KMS-11 (cell line): ENCODE data around the gene GPATCH1.

ENCODE experiments used
- H2AFZ ChIP-seq: fragments of 200-600 bp; sonication (generic); 2 replicates; pipeline ENCODE4 v1.6.1; 2016; ENCODE audit warnings: antibody characterized with exemption, mixed run types, low read depth
- H3K27ac ChIP-seq: fragments of 200-600 bp; sonication (generic); 2 replicates; pipeline ENCODE4 v1.6.1; 2016; ENCODE audit warnings: mild to moderate bottlenecking, mixed run types
- H3K27me3 ChIP-seq: fragments of 200-600 bp; sonication (generic); 2 replicates; pipeline ENCODE4 v1.6.1; 2017; ENCODE audit warnings: mild to moderate bottlenecking, low read depth, mixed run types, moderate library complexity; ENCODE audit not compliant: insufficient read depth
- H3K36me3 ChIP-seq: fragments of 200-600 bp; sonication (generic); 2 replicates; pipeline ENCODE4 v1.6.1; 2017; ENCODE audit warnings: mild to moderate bottlenecking, mixed run types; ENCODE audit not compliant: insufficient read depth
- H3K4me1 ChIP-seq: fragments of 200-600 bp; sonication (generic); 2 replicates; pipeline ENCODE4 v1.6.1; 2016; ENCODE audit warnings: mild to moderate bottlenecking, low read depth, mixed run types; ENCODE audit not compliant: poor library complexity, severe bottlenecking
- H3K4me2 ChIP-seq: fragments of 200-600 bp; sonication (generic); 2 replicates; pipeline ENCODE4 v1.7.0; 2016; ENCODE audit warnings: mild to moderate bottlenecking, mixed run types
- H3K4me3 ChIP-seq: fragments of 200-600 bp; sonication (generic); IDR thresholded peaks from 2 replicates; pipeline ENCODE4 v1.6.1; 2017; ENCODE audit warnings: low read depth, low read length, mixed read lengths; ENCODE audit not compliant: insufficient read depth
- H3K79me2 ChIP-seq: fragments of 200-600 bp; sonication (generic); 2 replicates; pipeline ENCODE4 v1.6.1; 2016; ENCODE audit warnings: low read depth, mixed run types; ENCODE audit not compliant: insufficient read depth
- H3K9ac ChIP-seq: fragments of 200-600 bp; sonication (generic); 2 replicates; pipeline ENCODE4 v1.6.1; 2016; ENCODE audit warnings: mild to moderate bottlenecking, mixed run types
- H4K20me1 ChIP-seq: fragments of 200-600 bp; sonication (generic); 2 replicates; pipeline ENCODE4 v1.6.1; 2016; ENCODE audit warnings: mild to moderate bottlenecking, mixed run types; ENCODE audit not compliant: insufficient read depth
- CTCF ChIP-seq: fragments of 200-600 bp; sonication (generic); conservative IDR thresholded peaks from 2 replicates; pipeline ENCODE4 v1.6.1; 2017; ENCODE audit warnings: low read depth, mild to moderate bottlenecking, antibody characterized with exemption, low read length, moderate library complexity, mixed read lengths

The GPATCH1 gene

GRCh38 chr19:33158365-33158764 lies 77.4 kb downstream of the GPATCH1 start:
- Histone ChIP-seq H3K4me2 (no peak overlapping the region), H3K9ac (no peak overlapping the region), H3K27me3 (no peaks in the 10 kb centered on the region), H3K4me3 (no peak overlapping the region), H2AFZ (no peak overlapping the region), H4K20me1 (no peaks in the 10 kb centered on the region), H3K79me2 (no peaks in the 10 kb centered on the region), H3K27ac (no peak overlapping the region), H3K4me1 (peaks cover 8% of the 10 kb centered on the region), H3K36me3 (no peaks in the 10 kb centered on the region)
- no peak for TF ChIP-seq CTCF

- no peaks in the 10 kb centered on the region for H4K20me1 ChIP-seq
- H3K4me2 ChIP-seq = no peak overlapping the region
- TF ChIP-seq CTCF = no peak
- H3K79me2 ChIP-seq = no peaks in the 10 kb centered on the region
- no peak overlapping the region for H3K9ac ChIP-seq
- H3K4me3 ChIP-seq = no peak overlapping the region
- no peaks in the 10 kb centered on the region for H3K27me3 ChIP-seq
- no peak overlapping the region for H3K27ac ChIP-seq
- no peaks in the 10 kb centered on the region for H3K36me3 ChIP-seq
- no peak overlapping the region for H2AFZ ChIP-seq
- H3K4me1 ChIP-seq = peaks cover 8% of the 10 kb centered on the region
Observed at GRCh38 chr19:33159149-33159548, 78.2 kb downstream of the GPATCH1 start.

GRCh38 chr19:33159893-33160292 lies 78.9 kb downstream of the GPATCH1 start:
- no peak overlapping the region for H3K27ac ChIP-seq
- no peaks in the 10 kb centered on the region for H4K20me1 ChIP-seq
- H3K4me3 ChIP-seq = no peak overlapping the region
- H2AFZ ChIP-seq = no peak overlapping the region
- peaks cover 8% of the 10 kb centered on the region for H3K4me1 ChIP-seq
- TF ChIP-seq CTCF = no peak
- no peaks in the 10 kb centered on the region for H3K79me2 ChIP-seq
- no peak overlapping the region for H3K9ac ChIP-seq
- no peaks in the 10 kb centered on the region for H3K36me3 ChIP-seq
- no peak overlapping the region for H3K4me2 ChIP-seq
- H3K27me3 ChIP-seq = no peaks in the 10 kb centered on the region

- Histone ChIP-seq H3K9ac (no peak overlapping the region), H3K27me3 (no peaks in the 10 kb centered on the region), H4K20me1 (no peaks in the 10 kb centered on the region), H3K4me3 (no peak overlapping the region), H2AFZ (no peak overlapping the region), H3K4me1 (peaks cover 8% of the 10 kb centered on the region), H3K4me2 (no peak overlapping the region), H3K79me2 (no peaks in the 10 kb centered on the region), H3K27ac (no peak overlapping the region), H3K36me3 (no peaks in the 10 kb centered on the region)
- TF ChIP-seq CTCF = no peak
Observed at GRCh38 chr19:33161201-33161600, 80.2 kb downstream of the GPATCH1 start.
